H1 (cell line): ENCODE measurements around the gene KNDC1. TPM values are rescaled to one million over a fixed set of nuclear protein-coding genes. Genes with fewer than 3 reads are reported as not detected.
"Not testable (repeated sequence)": the region's sequence is repeated elsewhere in the genome, so short reads cannot be mapped to it uniquely, and the experiment has no call there.

Source experiments
- CTCF ChIA-PET: fragments of 300-600 bp; sonication (Branson Sonifier 250); formaldehyde crosslinking; loops from one replicate; lab custom pipeline; 2021; ENCODE audit not compliant: partially characterized antibody; lab: Charles Lee
- POLR2A ChIA-PET: fragments of 300-600 bp; sonication (Branson Sonifier 250); formaldehyde crosslinking; loops from one replicate; lab custom pipeline; 2021; ENCODE audit warnings: inconsistent platforms; ENCODE audit not compliant: partially characterized antibody; lab: Charles Lee
- DNase-seq, 2 experiments: peaks; one replicate each; pipeline versions ENCODE4 v3.0.0 to v3.0.0-alpha.2; 2010 to 2022; ENCODE audit warnings: low spot score in 2 of 2, low read depth in 1 of 2, mixed read lengths in 1 of 2
- FAIRE-seq: peaks from 2 replicates; lab custom pipeline; 2011; peaks lifted over from hg19 to GRCh38; lab: Jason Lieb, UNC
- H2AFZ ChIP-seq: 2 replicates; pipeline ENCODE4 v1.8.1; 2012; ENCODE audit warnings: low read length, inconsistent platforms
- H2AK5ac ChIP-seq: 2 replicates; pipeline ENCODE4 v1.6.1; 2013; ENCODE audit warnings: low read depth, low read length
- H2BK120ac ChIP-seq: replicated peaks from 2 replicates; pipeline ENCODE3; 2013; ENCODE audit warnings: low read depth, low read length, inconsistent platforms
- H2BK12ac ChIP-seq: 2 replicates; pipeline ENCODE4 v1.6.1; 2013; ENCODE audit warnings: low read depth, low read length
- H2BK15ac ChIP-seq: 2 replicates; pipeline ENCODE4 v1.6.1; 2013; ENCODE audit warnings: low read length
- H2BK20ac ChIP-seq: 2 replicates; pipeline ENCODE4 v1.6.1; 2013; ENCODE audit warnings: low read length
- H2BK5ac ChIP-seq: 2 replicates; pipeline ENCODE4 v1.6.1; 2013; ENCODE audit warnings: low read depth, low read length
- H3K14ac ChIP-seq: 2 replicates; pipeline ENCODE4 v1.6.1; 2013; ENCODE audit warnings: inconsistent platforms; ENCODE audit not compliant: insufficient read length
- H3K18ac ChIP-seq: 2 replicates; pipeline ENCODE4 v1.6.1; 2013; ENCODE audit warnings: low read length; ENCODE audit errors: extremely low read depth
- H3K23ac ChIP-seq: 2 replicates; pipeline ENCODE4 v1.6.1; 2013; ENCODE audit warnings: inconsistent platforms; ENCODE audit not compliant: insufficient read length
- H3K23me2 ChIP-seq: 2 replicates; pipeline ENCODE4 v1.6.1; 2013; ENCODE audit warnings: low read depth, low read length
- H3K27ac ChIP-seq: 2 replicates; pipeline ENCODE4 v1.6.1; 2011; ENCODE audit warnings: low read depth, low read length, inconsistent platforms
- H3K27me3 ChIP-seq, 4 experiments: replicated peaks in 1 of 4; 1 replicate in 1 of 4; 2 replicates in 3 of 4; pipeline versions ENCODE4 v1.6.1 to v1.8.1; 2011 to 2013; ENCODE audit warnings: low read length in 3 of 4, mild to moderate bottlenecking in 3 of 4, inconsistent platforms in 2 of 4, mixed read lengths in 2 of 4, moderate library complexity in 1 of 4; ENCODE audit not compliant: control insufficient read depth in 3 of 4, insufficient read depth in 3 of 4; ENCODE audit errors: extremely low read depth in 1 of 4
- H3K36me3 ChIP-seq, 4 experiments: 2 replicates each; pipeline versions ENCODE4 v1.6.1 to v1.8.1; 2011 to 2013; ENCODE audit warnings: mild to moderate bottlenecking in 4 of 4, low read length in 3 of 4, moderate library complexity in 2 of 4, control low read depth in 1 of 4, inconsistent platforms in 1 of 4; ENCODE audit not compliant: insufficient read depth in 4 of 4, control insufficient read depth in 2 of 4
- H3K4ac ChIP-seq: replicated peaks from 2 replicates; pipeline ENCODE3; 2013; ENCODE audit warnings: low read length, low read depth, mixed read lengths, inconsistent platforms; ENCODE audit not compliant: insufficient read length
- H3K4me1 ChIP-seq, 4 experiments: replicated peaks in 1 of 4; 1 replicate in 1 of 4; 2 replicates in 3 of 4; pipeline versions ENCODE4 v1.6.1 to v1.8.1; 2011 to 2013; ENCODE audit warnings: low read length in 3 of 4, inconsistent platforms in 2 of 4, mixed read lengths in 1 of 4; ENCODE audit not compliant: insufficient read depth in 4 of 4, control insufficient read depth in 3 of 4
- H3K4me2 ChIP-seq, 2 experiments: 2 replicates each; pipeline versions ENCODE4 v1.6.1 to v1.8.1; 2011 to 2013; ENCODE audit warnings: low read depth in 2 of 2, low read length in 2 of 2, control low read depth in 1 of 2, inconsistent platforms in 1 of 2, mild to moderate bottlenecking in 1 of 2; ENCODE audit not compliant: insufficient read depth in 1 of 2
- H3K4me3 ChIP-seq, 4 experiments: fragments of 200-600, 300-600 bp in 1 of 4; sonication (generic), shearing (Covaris generic), sonication (Bioruptor Twin) in 1 of 4; 2 replicates each; pipeline versions ENCODE4 v1.5.1 to v1.8.1; 2011 to 2016; ENCODE audit warnings: low read length in 4 of 4, low read depth in 3 of 4, control low read depth in 2 of 4, inconsistent platforms in 2 of 4, mild to moderate bottlenecking in 2 of 4, mixed read lengths in 1 of 4, moderate library complexity in 1 of 4; ENCODE audit not compliant: insufficient read depth in 2 of 4; ENCODE audit errors: extremely low read depth in 1 of 4
- H3K56ac ChIP-seq: replicated peaks from 2 replicates; pipeline ENCODE3; 2013; ENCODE audit warnings: low read depth, mild to moderate bottlenecking, mixed read lengths, low read length, inconsistent platforms; ENCODE audit not compliant: insufficient read length
- H3K79me1 ChIP-seq: 2 replicates; pipeline ENCODE4 v1.6.1; 2013; ENCODE audit warnings: low read depth, low read length, control low read depth
- H3K79me2 ChIP-seq, 2 experiments: 2 replicates each; pipeline versions ENCODE4 v1.6.1 to v1.8.1; 2012 to 2013; ENCODE audit warnings: low read length in 2 of 2, mild to moderate bottlenecking in 2 of 2, inconsistent platforms in 1 of 2; ENCODE audit not compliant: insufficient read depth in 2 of 2, control insufficient read depth in 1 of 2
- H3K9ac ChIP-seq, 4 experiments: replicated peaks in 1 of 4; 1 replicate in 1 of 4; 2 replicates in 3 of 4; pipeline versions ENCODE4 v1.6.1 to v1.8.1; 2011 to 2013; ENCODE audit warnings: low read depth in 3 of 4, low read length in 3 of 4, control low read depth in 2 of 4, mild to moderate bottlenecking in 2 of 4, moderate library complexity in 2 of 4, inconsistent platforms in 1 of 4; ENCODE audit errors: extremely low read depth in 1 of 4
- H3K9me3 ChIP-seq, 2 experiments: 2 replicates each; pipeline versions ENCODE4 v1.6.1 to v1.8.1; 2012 to 2013; ENCODE audit warnings: mild to moderate bottlenecking in 2 of 2, moderate library complexity in 2 of 2, control low read depth in 1 of 2, inconsistent platforms in 1 of 2, low read depth in 1 of 2, low read length in 1 of 2, mixed read lengths in 1 of 2; ENCODE audit not compliant: insufficient read depth in 2 of 2
- H4K20me1 ChIP-seq, 2 experiments: replicated peaks in 1 of 2; 2 replicates each; pipeline versions ENCODE3 to v1.8.1; 2011 to 2013; ENCODE audit warnings: inconsistent platforms in 2 of 2, low read length in 2 of 2, mild to moderate bottlenecking in 1 of 2; ENCODE audit not compliant: insufficient read depth in 2 of 2, control insufficient read depth in 1 of 2
- H4K5ac ChIP-seq: 2 replicates; pipeline ENCODE4 v1.6.1; 2013; ENCODE audit warnings: low read length, low read depth, mixed read lengths, inconsistent platforms; ENCODE audit not compliant: insufficient read length
- H4K8ac ChIP-seq: 2 replicates; pipeline ENCODE4 v1.8.0; 2013; ENCODE audit warnings: mild to moderate bottlenecking, moderate library complexity, low read length, inconsistent platforms; ENCODE audit not compliant: insufficient read depth; ENCODE audit errors: extremely low read depth
- H4K91ac ChIP-seq: replicated peaks from 2 replicates; pipeline ENCODE3; 2013; ENCODE audit warnings: low read length, mixed read lengths, inconsistent platforms; ENCODE audit not compliant: insufficient read length
- BCL11A ChIP-seq, 2 experiments: IDR thresholded peaks; one replicate each; pipeline ENCODE4 v1.6.1; 2011; ENCODE audit warnings: low read depth in 2 of 2, low read length in 2 of 2, mild to moderate bottlenecking in 2 of 2
- BRCA1 ChIP-seq: IDR thresholded peaks from 2 replicates; pipeline ENCODE4 v1.6.1; 2012; ENCODE audit warnings: low read depth, low read length, improper control_type of control experiment
- JUN ChIP-seq: IDR thresholded peaks from 2 replicates; pipeline ENCODE4 v1.6.1; 2011; ENCODE audit warnings: low read depth, mild to moderate bottlenecking, improper control_type of control experiment, low read length
- NANOG ChIP-seq: IDR thresholded peaks from 2 replicates; pipeline ENCODE4 v1.6.1; 2011; ENCODE audit warnings: low read length, low read depth, mild to moderate bottlenecking, inconsistent platforms; ENCODE audit not compliant: insufficient read depth, poor library complexity, severe bottlenecking
- NRF1 ChIP-seq: IDR thresholded peaks from 2 replicates; pipeline ENCODE4 v1.6.1; 2011; ENCODE audit warnings: mild to moderate bottlenecking, low read depth, low read length, improper control_type of control experiment
- RAD21 ChIP-seq, 2 experiments: IDR thresholded peaks in 1 of 2; conservative IDR thresholded peaks in 1 of 2; 2 replicates each; pipeline ENCODE4 v1.6.1; 2011; ENCODE audit warnings: low read depth in 2 of 2, low read length in 2 of 2, improper control_type of control experiment in 1 of 2, inconsistent platforms in 1 of 2, mild to moderate bottlenecking in 1 of 2, moderate library complexity in 1 of 2
- TBP ChIP-seq: IDR thresholded peaks from 2 replicates; pipeline ENCODE4 v1.6.1; 2011; ENCODE audit warnings: low read depth, low read length, improper control_type of control experiment
- WGBS, 2 experiments: shearing (Covaris generic) in 1 of 2; methylation state at CpG; one replicate each; pipeline versions ENCODE4 v1.1.6 to v1.1.7; 2013 to 2015; ENCODE audit warnings: low lambda C conversion rate in 2 of 2, mixed read lengths in 2 of 2, inconsistent platforms in 1 of 2, low coverage in 1 of 2, missing lambda C conversion rate in 1 of 2; ENCODE audit not compliant: insufficient replicate concordance in 2 of 2, insufficient coverage in 1 of 2, insufficient read length in 1 of 2; ENCODE audit errors: extremely low coverage in 1 of 2, missing lambda C conversion rate in 1 of 2; 5-methylcytosine and 5-hydroxymethylcytosine counted together
- polyA plus RNA-seq, 7 experiments: library from polyadenylated mRNA; depleted of rRNA in 3 of 7; stranded (reverse) in 5 of 7; unstranded in 2 of 7; fragments of >200 nt in 5 of 7; fragments of 200-250 nt in 2 of 7; gene quantifications; 1 replicate in 5 of 7; 2 replicates in 1 of 7; 4 replicates in 1 of 7; pipeline versions ENCODE4 v1.2.1 to v1.2.3, GENCODE V29; 2011 to 2013; ENCODE audit warnings: missing spikeins in 2 of 7, mixed read lengths in 2 of 7
- total RNA-seq: library from RNA; stranded (reverse); fragmentation: NEBNext Ultra II Directional; extraction: Animal tissue kit (Norgen Biotek cat#: 25700); gene quantifications from 2 replicates; pipeline ENCODE4 v1.2.1, GENCODE V29; 2021

KNDC1 gene
- total and polyA plus RNA-seq, 2 of the 8 experiments (the other 6 are each of a cell fraction or from before 2014, with no cell fraction given) = 7.5 to 16.7 TPM

- no peak for TF ChIP-seq NANOG
- no peak for TF ChIP-seq BRCA1
- no peak for TF ChIP-seq NRF1
- no peak for TF ChIP-seq TBP
- TF ChIP-seq JUN = no peak
- no peak for TF ChIP-seq RAD21 (IDR thresholded peaks at IDR 0.05 in 1 of 2, conservative IDR thresholded peaks at IDR 0.05 in 1 of 2; ENCODE audit: low read depth in 2 of 2, low read length in 2 of 2)
- TF ChIP-seq BCL11A (IDR thresholded peaks at IDR 0.05; ENCODE audit: low read depth in 2 of 2, low read length in 2 of 2) = no peak
- TF ChIP-seq, all 59 proteins: peak for 0
Observed at GRCh38 chr10:133110609-133111275, 49.3 kb upstream of the KNDC1 start (continued).

GRCh38 chr10:133111640-133112039 is 48.4 kb upstream of the KNDC1 start:
- H2AFZ ChIP-seq, DNase-seq, H3K4me1 ChIP-seq, FAIRE-seq, H3K79me2 ChIP-seq, H3K36me3 ChIP-seq, H2AK5ac ChIP-seq, H3K18ac ChIP-seq, H3K9ac ChIP-seq, H4K8ac ChIP-seq, H3K27me3 ChIP-seq, H2BK20ac ChIP-seq, CTCF ChIA-PET, H3K23me2 ChIP-seq, H3K4ac ChIP-seq, H4K91ac ChIP-seq, H4K5ac ChIP-seq, H2BK120ac ChIP-seq, H2BK5ac ChIP-seq, H3K4me2 ChIP-seq, H3K27ac ChIP-seq, H4K20me1 ChIP-seq, H3K56ac ChIP-seq, H3K79me1 ChIP-seq, H3K14ac ChIP-seq, POLR2A ChIA-PET, H3K23ac ChIP-seq, H3K4me3 ChIP-seq, H2BK12ac ChIP-seq: not testable (repeated sequence)
- peaks cover 13 to 16% of the 10 kb centered on the region in 2 experiments for H3K9me3 ChIP-seq
- H2BK15ac ChIP-seq = peak overlapping the region; percentile 88; the same call in 1 of the 2 replicates
- 42% methylated on average over 4 of the region's 7 CpGs; no CpG with 5 or more reads in 1 of the 2 experiments for WGBS, 2 experiments
